Endothelial cell of umbilical vein (primary cell): ENCODE results near the gene ADAMTS19. TPM values are rescaled to one million over a fixed set of nuclear protein-coding genes. Genes with fewer than 3 reads are reported as not detected.

Experiments used
- BruUV-seq: library from RNA; stranded (reverse); fragments of 400-500 nt; replicated peaks from 2 replicates; lab custom pipeline; 2021; lab: Mats Ljungman, UMichigan
- CTCF ChIA-PET: fragments of 300-600, 350-600 bp; sonication (Branson Sonifier 250); formaldehyde crosslinking; loops from one replicate; lab custom pipeline; 2021; ENCODE audit warnings: antibody characterized with exemption, inconsistent platforms; lab: Charles Lee
- POLR2A ChIA-PET: fragments of 300-600, 350-600 bp; sonication (Branson Sonifier 250); formaldehyde crosslinking; loops from one replicate; lab custom pipeline; 2021; ENCODE audit warnings: antibody characterized with exemption, inconsistent platforms; lab: Charles Lee
- DNase-seq: peaks from one replicate; pipeline ENCODE4 v3.0.0-alpha.2; 2011; ENCODE audit warnings: low read depth, low spot score
- FAIRE-seq: peaks from 2 replicates; lab custom pipeline; 2011; peaks lifted over from hg19 to GRCh38; lab: Jason Lieb, UNC
- H2AFZ ChIP-seq: 2 replicates; pipeline ENCODE4 v1.6.0; 2012; ENCODE audit warnings: low read depth, low read length, control low read depth, inconsistent platforms
- H3K27ac ChIP-seq: 2 replicates; pipeline ENCODE4 v1.5.1; 2011; ENCODE audit warnings: low read depth, mild to moderate bottlenecking, control low read depth, low read length, moderate library complexity; ENCODE audit not compliant: insufficient read depth
- H3K27me3 ChIP-seq, 2 experiments: 2 replicates each; pipeline versions ENCODE4 v1.6.0 to v1.6.1; 2011; ENCODE audit warnings: low read length in 2 of 2, mixed read lengths in 1 of 2; ENCODE audit not compliant: control insufficient read depth in 2 of 2, insufficient read depth in 2 of 2
- H3K36me3 ChIP-seq, 2 experiments: 2 replicates in 1 of 2; 3 replicates in 1 of 2; pipeline ENCODE4 v1.5.1; 2011; ENCODE audit warnings: low read length in 2 of 2, mild to moderate bottlenecking in 1 of 2, moderate library complexity in 1 of 2; ENCODE audit not compliant: control insufficient read depth in 2 of 2, insufficient read depth in 2 of 2; ENCODE audit errors: extremely low read depth in 1 of 2
- H3K4me1 ChIP-seq: 3 replicates; pipeline ENCODE4 v1.5.1; 2011; ENCODE audit warnings: mild to moderate bottlenecking, low read length; ENCODE audit not compliant: control insufficient read depth, insufficient read depth; ENCODE audit errors: extremely low read depth
- H3K4me2 ChIP-seq: 2 replicates; pipeline ENCODE4 v1.6.1; 2011; ENCODE audit warnings: low read length, control low read depth, mixed read lengths; ENCODE audit not compliant: insufficient read depth
- H3K4me3 ChIP-seq, 3 experiments: fragments of 200-600 bp in 1 of 3; sonication (generic), shearing (Covaris generic) in 1 of 3; replicated peaks in 1 of 3; 2 replicates each; pipeline ENCODE4 v1.5.1; 2011 to 2016; ENCODE audit warnings: control low read depth in 3 of 3, low read length in 3 of 3, mild to moderate bottlenecking in 2 of 3, inconsistent platforms in 1 of 3, low read depth in 1 of 3, moderate library complexity in 1 of 3; ENCODE audit not compliant: insufficient read depth in 1 of 3
- H3K79me2 ChIP-seq: 2 replicates; pipeline ENCODE4 v1.6.0; 2012; ENCODE audit warnings: low read length, inconsistent platforms; ENCODE audit not compliant: control insufficient read depth, insufficient read depth
- H3K9ac ChIP-seq: replicated peaks from 2 replicates; pipeline ENCODE3; 2011; ENCODE audit warnings: low read length, control low read depth; ENCODE audit not compliant: insufficient read depth; ENCODE audit errors: extremely low read depth
- H3K9me1 ChIP-seq: replicated peaks from 3 replicates; pipeline ENCODE4 v1.6.0; 2011; ENCODE audit warnings: mild to moderate bottlenecking, low read length; ENCODE audit not compliant: control insufficient read depth, insufficient read depth; ENCODE audit errors: extremely low read depth
- H3K9me3 ChIP-seq: replicated peaks from 2 replicates; pipeline ENCODE4 v1.5.1; 2012; ENCODE audit warnings: low read length, inconsistent platforms; ENCODE audit not compliant: control insufficient read depth, insufficient read depth
- H4K20me1 ChIP-seq: replicated peaks from 2 replicates; pipeline ENCODE3; 2011; ENCODE audit warnings: mild to moderate bottlenecking, low read length; ENCODE audit not compliant: control insufficient read depth, insufficient read depth; ENCODE audit errors: extremely low read depth
- CTCF ChIP-seq, 2 donors: IDR thresholded peaks; 1 replicate in 1 of 2; 2 replicates in 1 of 2; pipeline ENCODE4 v1.5.1; 2011; ENCODE audit warnings: low read length in 2 of 2, mild to moderate bottlenecking in 2 of 2, moderate library complexity in 2 of 2, control low read depth in 1 of 2, inconsistent platforms in 1 of 2, low read depth in 1 of 2; ENCODE audit not compliant: insufficient read depth in 1 of 2; ENCODE audit errors: extremely low read depth in 1 of 2
- EZH2 ChIP-seq: IDR thresholded peaks from 2 replicates; pipeline ENCODE4 v1.6.1; 2012; ENCODE audit warnings: borderline replicate concordance, low read depth, mild to moderate bottlenecking, moderate library complexity, low read length, inconsistent platforms; ENCODE audit not compliant: severe bottlenecking
- FOS ChIP-seq: IDR thresholded peaks from 2 replicates; pipeline ENCODE4 v1.6.1; 2011; ENCODE audit warnings: mild to moderate bottlenecking, low read length, moderate library complexity, borderline replicate concordance; ENCODE audit not compliant: insufficient read depth
- GATA2 ChIP-seq: IDR thresholded peaks from 2 replicates; pipeline ENCODE4 v1.7.0; 2011; ENCODE audit warnings: low read depth, mild to moderate bottlenecking, moderate library complexity, mixed read lengths, low read length; ENCODE audit not compliant: insufficient read length, insufficient read depth
- JUN ChIP-seq: IDR thresholded peaks from 2 replicates; pipeline ENCODE4 v1.6.1; 2011; ENCODE audit warnings: borderline replicate concordance, low read depth; ENCODE audit not compliant: insufficient read length, insufficient read depth
- MAX ChIP-seq: IDR thresholded peaks from 2 replicates; pipeline ENCODE4 v1.6.1; 2011; ENCODE audit not compliant: insufficient read depth, insufficient read length
- MYC ChIP-seq: IDR thresholded peaks from one replicate; pipeline ENCODE4 v1.6.1; 2011; ENCODE audit warnings: mild to moderate bottlenecking, low read depth, low read length
- POLR2A ChIP-seq: IDR thresholded peaks from 2 replicates; pipeline ENCODE4 v1.6.1; 2012; ENCODE audit warnings: low read depth, mild to moderate bottlenecking, control low read depth, low read length
- POLR2AphosphoS5 ChIP-seq: IDR thresholded peaks from 2 replicates; pipeline ENCODE4 v1.6.1; 2012; ENCODE audit warnings: low read depth, mild to moderate bottlenecking, control low read depth, low read length, moderate library complexity; ENCODE audit not compliant: insufficient read depth
- dilution Hi-C: fragments of 300-500 bp; cut with MboI; formaldehyde crosslinking; loops from one replicate; pipeline ENCODE4 v1.15.0; 2019; ENCODE audit warnings: low sequenced_read_pairs; ENCODE audit not compliant: extremely low pct_ligation_motif_present
- intact Hi-C: fragments of 100-400 bp; cut with micrococcal nuclease; formaldehyde crosslinking; loops from one replicate; pipeline ENCODE4 v1.10.0; 2022
- polyA plus RNA-seq, 4 experiments: library from polyadenylated mRNA; depleted of rRNA in 3 of 4; stranded (reverse) in 3 of 4; unstranded in 1 of 4; fragments of >200 nt; gene quantifications; 2 replicates each; pipeline versions ENCODE4 v1.2.1 to v1.2.3, GENCODE V29; 2011 to 2012; ENCODE audit warnings: missing spikeins in 1 of 4
- total RNA-seq: library from RNA; stranded (reverse); gene quantifications from 2 replicates; pipeline ENCODE4 v1.2.3, GENCODE V29; 2021

The ADAMTS19 gene
- total and polyA plus RNA-seq, 2 donors (not counting 3 experiments of a cell fraction or from before 2014, with no cell fraction given): not detected

GRCh38 chr5:129617206-129617605, 157.1 kb downstream of the ADAMTS19 start:
- Histone ChIP-seq H4K20me1 (no peaks in the 10 kb centered on the region), H3K4me1 (no peaks in the 10 kb centered on the region), H3K27me3 (no peaks in the 10 kb centered on the region), H3K36me3 (no peaks in the 10 kb centered on the region), H3K9me1 (no peaks in the 10 kb centered on the region), H3K79me2 (no peaks in the 10 kb centered on the region), H3K9me3 (no peaks in the 10 kb centered on the region), H2AFZ (no peak overlapping the region), H3K27ac (no peak overlapping the region), H3K4me2 (no peak overlapping the region), H3K9ac (no peak overlapping the region), H3K4me3 (no peak overlapping the region)
- no peak for TF ChIP-seq POLR2AphosphoS5
- TF ChIP-seq EZH2: no peak
- no peak for TF ChIP-seq FOS
- no peak for TF ChIP-seq MYC
- TF ChIP-seq POLR2A: no peak
- TF ChIP-seq GATA2: no peak
- no peak for TF ChIP-seq JUN
- TF ChIP-seq MAX: no peak
- no peak for TF ChIP-seq CTCF (IDR thresholded peaks at IDR 0.05; ENCODE audit: extremely low read depth in 1 of 2, insufficient read depth in 1 of 2, low read depth in 1 of 2, low read length in 2 of 2)
- dilution Hi-C loops: no loop called here
- CTCF ChIA-PET: no interaction called here
- no TSS peak for BruUV-seq
- DNase-seq: no peak
- FAIRE-seq: no peak
- POLR2A ChIA-PET: no interaction called here
- intact Hi-C loops: no loop called here
